ENCODE results near the gene DOCK4.

Gene DOCK4

DNA sequence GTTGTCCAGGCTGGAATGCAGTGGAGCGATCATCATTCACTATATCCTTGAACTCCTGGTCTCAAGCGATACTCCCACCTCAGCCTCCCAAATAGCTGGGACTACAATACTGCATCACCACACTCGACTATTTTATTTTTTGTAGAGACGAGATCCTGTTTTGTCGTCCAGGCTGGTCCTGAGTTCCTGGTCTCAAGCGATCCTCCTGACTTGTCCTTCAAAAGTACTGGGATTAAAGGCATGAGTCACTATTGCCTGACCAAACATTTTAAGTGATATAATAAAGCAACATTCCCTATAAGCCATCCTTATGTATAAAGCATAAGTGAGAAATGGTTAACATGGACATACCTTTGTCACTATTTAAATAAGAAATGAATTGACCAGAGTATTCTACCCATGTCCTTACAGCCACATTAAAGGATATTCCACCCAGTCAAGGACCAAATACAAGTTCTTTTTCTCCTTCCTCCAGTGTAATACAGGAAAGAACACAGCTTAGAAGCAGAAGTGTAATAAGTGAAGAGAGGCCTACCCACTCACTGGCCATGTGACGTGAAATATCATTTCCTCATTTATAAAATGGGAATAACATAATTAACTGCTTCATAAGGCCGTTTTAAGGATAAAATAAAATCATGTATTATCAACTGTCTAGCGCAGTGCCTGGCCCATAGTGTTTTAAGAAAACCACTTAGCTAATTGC is 82.0 kb downstream of the DOCK4 start:
- no peak for DNase-seq
- in situ Hi-C loops (cut with MboI; ENCODE audit: low pct_unique_long_range_greater_than_20kb, low sequenced_read_pairs): no loop called here

DNA sequence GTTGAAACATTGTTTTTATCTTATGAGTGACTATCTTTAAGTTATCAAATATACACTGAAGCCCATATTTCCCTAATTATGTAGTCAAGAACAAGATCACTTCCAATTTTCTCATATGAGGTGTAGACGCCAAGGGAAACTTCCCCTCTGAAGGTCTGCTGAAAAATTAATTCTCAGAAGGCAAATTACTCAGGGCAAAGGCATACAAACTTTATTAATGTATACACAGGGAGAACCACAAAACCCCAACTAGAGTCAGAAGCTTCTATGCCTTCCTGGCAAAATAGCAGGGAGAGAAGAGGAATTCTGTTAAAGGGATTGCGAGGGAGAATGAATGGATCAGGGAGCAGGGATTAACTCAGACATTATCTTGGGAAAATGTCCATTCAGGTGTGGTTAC is 83.4 kb downstream of the DOCK4 start:
- DNase-seq: no peak
- in situ Hi-C loops (cut with MboI; ENCODE audit: low pct_unique_long_range_greater_than_20kb, low sequenced_read_pairs): no loop called here

DNA sequence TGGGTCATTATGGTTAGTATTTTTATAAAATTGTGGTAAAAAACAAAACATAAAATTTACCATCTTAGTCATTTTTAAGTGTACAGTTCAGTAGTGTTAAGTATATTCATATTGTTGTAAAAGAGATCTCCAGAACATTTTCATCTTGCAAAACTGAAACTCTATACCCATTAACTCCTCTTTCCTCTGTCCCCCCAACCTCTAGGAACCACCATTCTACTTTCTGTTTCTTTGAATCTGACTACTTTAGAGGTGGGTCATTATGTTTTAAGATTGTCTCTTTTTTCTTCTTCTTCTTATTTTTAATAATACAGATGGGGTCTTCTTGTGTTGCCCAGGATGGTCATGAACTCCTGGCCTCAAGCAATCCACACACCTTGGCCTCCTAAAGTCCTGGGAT is 84.1 kb downstream of the DOCK4 start:
- in situ Hi-C loops (cut with MboI; ENCODE audit: low pct_unique_long_range_greater_than_20kb, low sequenced_read_pairs): no loop called here
- no peak for DNase-seq

DNA sequence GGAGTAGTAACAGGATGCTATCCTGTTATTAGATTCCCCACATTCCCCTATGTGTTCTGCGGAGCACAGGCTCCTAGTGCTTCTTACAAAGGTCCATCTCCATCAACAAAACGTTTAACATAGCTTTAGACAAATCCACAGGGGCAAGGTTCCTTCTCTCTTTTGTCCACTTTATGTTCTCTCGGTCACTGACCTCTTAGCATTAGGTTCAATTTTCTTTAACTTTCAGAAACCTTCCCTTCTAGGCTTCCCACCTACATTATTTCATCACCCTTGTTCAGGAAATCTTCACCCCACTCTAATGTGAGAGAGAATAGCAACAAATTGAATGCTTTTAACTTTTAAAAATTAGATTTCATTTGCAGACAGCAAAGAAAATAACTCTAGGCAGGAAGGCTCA is 84.9 kb downstream of the DOCK4 start:
- in situ Hi-C loops (cut with MboI; ENCODE audit: low pct_unique_long_range_greater_than_20kb, low sequenced_read_pairs): no loop called here
- DNase-seq: no peak

DNA sequence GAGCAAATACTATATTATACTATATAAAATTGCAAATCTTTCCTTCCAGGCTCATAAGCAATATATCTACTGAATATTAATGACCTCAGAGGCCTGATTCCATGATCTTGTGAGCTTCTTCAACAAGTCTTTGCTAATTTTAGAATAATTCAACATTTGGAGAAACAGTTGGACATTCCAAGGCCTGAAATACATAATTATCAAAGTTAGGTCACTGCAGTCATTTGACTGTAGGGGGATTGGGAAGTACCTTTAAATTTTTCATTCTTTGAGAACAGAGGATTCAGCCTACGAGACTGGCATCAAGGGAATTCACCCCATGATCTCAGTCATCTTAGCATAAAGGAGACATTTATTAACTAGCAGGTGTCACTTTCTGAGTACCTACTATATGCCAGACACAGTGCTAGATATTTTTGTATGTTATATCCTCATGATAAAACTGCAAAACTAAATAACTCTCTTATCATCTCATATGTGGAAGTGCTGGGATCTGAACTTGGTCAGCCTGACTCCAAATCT is 85.4 kb downstream of the DOCK4 start:
- DNase-seq: no peak
- in situ Hi-C loops (cut with MboI; ENCODE audit: low pct_unique_long_range_greater_than_20kb, low sequenced_read_pairs): no loop called here

DNA sequence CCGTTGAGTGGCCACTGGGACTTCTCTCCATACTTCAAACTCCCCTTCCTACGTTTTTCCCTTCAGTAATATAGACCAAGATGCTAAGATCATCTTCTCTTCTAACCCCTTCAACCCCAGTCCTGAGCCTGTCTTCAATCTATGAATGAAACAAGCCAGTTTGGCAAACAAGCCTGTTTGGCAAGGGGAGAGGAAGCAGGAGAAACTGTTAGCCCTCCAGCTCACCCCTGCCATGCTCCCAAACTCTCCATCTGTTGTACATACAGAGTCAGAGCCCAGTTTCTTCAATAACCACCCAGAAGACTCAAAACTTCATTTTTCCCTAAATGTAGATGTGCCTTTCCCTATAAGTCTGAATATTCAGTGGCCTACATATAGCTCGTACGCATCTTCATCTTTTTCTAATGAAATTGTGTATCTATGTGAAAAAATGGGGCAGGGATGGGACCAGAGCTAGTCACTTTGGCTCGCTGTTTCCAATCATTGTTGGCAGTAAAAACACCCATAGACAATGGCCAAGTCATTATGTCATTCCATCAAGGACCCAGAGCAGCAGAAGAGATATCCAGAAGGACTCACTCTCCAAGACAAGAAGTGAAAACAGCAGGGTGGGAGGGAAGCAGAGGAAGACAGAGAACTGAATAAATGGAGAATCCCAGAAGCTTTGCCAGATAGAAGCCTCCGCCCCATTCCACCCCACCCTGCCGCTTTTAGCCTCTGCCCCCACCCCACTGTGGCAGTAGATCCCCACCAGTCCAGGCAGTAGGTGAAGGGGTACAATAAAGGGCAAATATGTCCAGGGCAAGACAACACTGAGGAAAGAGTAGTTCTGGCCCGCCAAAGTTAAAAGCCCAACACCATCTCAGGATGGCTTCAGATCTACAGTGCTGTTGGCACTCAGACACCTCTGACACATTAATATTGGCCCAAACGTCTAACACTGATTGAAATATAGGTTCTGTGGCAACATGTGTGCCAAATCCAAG is 87.3 kb downstream of the DOCK4 start:
- DNase-seq: no peak
- in situ Hi-C loops (cut with MboI; ENCODE audit: low pct_unique_long_range_greater_than_20kb, low sequenced_read_pairs): no loop called here

DNA sequence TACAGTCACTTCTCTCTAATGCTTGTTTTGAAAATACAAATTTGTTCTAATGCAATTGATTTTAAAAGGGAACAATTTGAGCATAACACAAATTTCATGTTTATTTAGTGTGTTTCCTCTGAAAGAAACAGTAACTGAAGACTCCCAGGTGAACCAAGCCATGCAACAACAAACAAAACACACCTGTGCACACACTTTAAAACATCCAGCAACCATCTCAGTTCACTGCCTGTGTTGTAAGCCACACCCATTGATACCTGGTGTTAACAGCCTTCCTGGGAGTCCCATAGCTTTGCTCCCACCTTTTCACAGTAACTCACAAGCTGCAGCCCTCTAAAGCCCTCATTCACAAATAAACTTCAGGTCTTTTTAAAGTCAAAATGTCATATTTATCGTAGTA is 89.3 kb downstream of the DOCK4 start:
- DNase-seq: no peak

DNA sequence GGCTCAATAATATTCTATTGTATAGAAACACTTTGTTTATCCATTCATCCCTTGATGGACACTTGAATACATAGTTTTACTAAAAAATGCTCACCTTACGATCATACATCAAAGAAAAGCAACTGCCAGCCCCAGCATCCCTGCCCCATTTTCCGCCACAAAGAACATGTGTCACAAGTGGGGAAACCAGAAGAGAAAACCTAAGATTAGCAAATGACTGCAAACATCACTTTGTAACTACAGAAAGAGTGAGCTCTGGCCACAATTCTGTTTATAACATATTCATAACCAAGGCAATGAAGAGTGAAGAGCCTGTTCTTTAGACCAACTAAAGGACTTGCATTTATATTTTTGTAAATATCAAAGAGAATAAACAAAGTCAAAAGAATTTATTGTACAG is 89.8 kb downstream of the DOCK4 start:
- in situ Hi-C loops (cut with MboI; ENCODE audit: low pct_unique_long_range_greater_than_20kb, low sequenced_read_pairs): no loop called here
- no peak for DNase-seq

More for the DNA sequence above, 89.3 kb downstream of the DOCK4 start:
- in situ Hi-C loops (cut with MboI; ENCODE audit: low pct_unique_long_range_greater_than_20kb, low sequenced_read_pairs): no loop called here

DNA sequence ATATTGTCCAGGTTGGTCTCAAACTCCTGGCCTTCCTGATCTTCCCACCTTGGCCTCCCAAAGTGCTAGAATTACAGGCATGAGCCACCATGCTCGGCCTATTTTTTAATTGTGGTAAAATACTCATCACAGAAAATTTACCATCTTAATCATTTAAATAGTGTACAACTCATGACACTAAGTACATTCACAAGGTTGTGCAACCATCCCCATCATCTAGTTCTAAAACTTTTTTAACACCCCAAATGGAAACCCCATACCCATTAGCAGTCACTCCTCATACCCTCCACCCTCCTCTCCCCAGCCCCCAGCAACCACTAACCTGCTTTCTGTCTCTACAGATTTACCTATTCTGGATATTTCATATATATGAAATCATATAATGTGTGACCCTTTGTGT is 90.3 kb downstream of the DOCK4 start:
- in situ Hi-C loops (cut with MboI; ENCODE audit: low pct_unique_long_range_greater_than_20kb, low sequenced_read_pairs): no loop called here
- no peak for DNase-seq

DNA sequence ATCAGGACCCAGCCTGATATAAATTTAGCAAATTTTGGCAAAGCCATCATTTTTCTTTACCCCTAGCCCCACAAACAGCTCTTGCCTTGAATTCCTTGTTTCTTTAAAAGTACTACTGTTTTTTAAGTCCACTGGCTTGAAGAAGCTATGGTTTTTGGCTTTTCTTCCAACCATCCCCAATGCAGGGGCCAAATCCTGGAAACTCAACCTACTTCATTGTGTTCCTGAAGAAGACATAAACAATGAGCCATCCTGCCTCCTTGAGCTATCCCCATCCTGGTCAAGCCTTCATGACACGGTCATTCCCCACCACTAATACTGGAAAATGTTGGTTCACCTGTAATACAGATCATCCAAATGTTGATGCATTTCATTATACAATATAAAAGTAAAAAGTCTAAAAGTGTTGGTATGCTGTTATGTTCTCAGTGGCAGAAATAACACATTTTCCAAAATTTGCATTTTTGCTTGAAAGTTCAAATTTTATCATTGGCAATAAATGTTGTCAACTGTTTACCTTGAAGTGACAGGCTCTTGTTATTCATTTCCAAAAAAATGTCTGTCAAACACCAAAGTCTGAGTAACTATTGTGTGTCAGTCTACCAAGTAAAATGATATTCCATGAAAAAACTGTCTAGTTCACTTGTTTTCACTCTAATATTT is 92.2 kb downstream of the DOCK4 start:
- in situ Hi-C loops (cut with MboI; ENCODE audit: low pct_unique_long_range_greater_than_20kb, low sequenced_read_pairs): no loop called here
- no peak for DNase-seq

DNA sequence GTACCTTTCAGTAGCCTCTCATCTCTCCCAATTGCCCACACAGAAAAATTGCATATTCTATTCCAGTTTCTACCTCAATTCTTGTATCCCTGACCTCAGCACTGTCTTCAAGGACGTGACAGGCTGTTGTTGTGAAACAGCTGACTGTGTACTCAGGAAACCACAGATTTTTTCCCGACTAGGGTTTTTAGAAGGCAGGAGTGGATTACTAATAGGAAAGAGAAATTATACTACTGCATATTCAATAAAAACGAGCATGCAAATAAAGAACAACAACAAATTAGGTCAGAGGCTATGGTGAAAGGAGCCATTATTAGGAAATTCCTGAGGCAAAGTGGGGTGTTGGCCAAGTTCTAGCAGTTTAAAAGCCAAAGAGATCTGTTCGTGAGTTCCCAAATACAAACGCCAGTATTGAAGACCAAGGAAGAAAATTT is 93.4 kb downstream of the DOCK4 start:
- in situ Hi-C loops (cut with MboI; ENCODE audit: low pct_unique_long_range_greater_than_20kb, low sequenced_read_pairs): no loop called here
- DNase-seq: no peak

DNA sequence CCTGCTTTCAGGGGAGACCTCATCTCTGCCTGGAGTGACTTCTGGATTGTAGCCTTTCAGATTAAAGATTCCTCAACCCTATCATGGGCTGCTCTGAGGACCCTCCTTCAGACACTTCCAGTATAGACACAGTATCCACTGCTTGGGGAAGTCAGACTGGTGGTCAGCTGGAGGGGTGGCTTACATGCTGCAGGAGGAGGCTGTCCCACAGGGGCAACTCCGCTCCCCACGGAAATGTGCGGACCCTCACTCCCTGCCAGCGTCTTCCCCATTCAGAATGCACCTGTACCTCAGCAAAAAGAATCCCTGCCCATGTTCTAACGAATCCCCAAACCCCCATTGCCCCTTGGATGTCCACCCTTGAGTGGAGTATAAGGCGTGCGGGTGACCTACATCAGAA is 95.5 kb downstream of the DOCK4 start:
- DNase-seq: no peak
- in situ Hi-C loops (cut with MboI; ENCODE audit: low pct_unique_long_range_greater_than_20kb, low sequenced_read_pairs): no loop called here

DNA sequence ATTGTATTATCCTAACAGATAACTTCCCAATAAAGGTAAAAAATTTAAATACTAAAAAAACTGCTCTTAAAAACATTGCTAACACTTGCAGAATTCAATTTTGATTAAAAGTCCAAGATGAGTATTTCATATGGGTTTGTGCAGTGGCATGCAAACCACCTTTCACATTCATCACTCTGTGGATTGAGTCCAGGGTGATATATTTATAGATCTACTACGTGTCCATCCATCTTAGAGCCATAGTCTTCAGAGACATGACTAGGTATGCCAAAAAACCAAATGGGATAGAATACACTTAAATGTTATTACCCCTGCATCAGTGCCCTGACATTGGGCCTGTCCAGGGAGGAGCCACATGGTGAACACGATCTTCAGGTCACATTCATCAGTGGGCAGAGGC is 96.0 kb downstream of the DOCK4 start:
- in situ Hi-C loops (cut with MboI; ENCODE audit: low pct_unique_long_range_greater_than_20kb, low sequenced_read_pairs): no loop called here
- no peak for DNase-seq

DNA sequence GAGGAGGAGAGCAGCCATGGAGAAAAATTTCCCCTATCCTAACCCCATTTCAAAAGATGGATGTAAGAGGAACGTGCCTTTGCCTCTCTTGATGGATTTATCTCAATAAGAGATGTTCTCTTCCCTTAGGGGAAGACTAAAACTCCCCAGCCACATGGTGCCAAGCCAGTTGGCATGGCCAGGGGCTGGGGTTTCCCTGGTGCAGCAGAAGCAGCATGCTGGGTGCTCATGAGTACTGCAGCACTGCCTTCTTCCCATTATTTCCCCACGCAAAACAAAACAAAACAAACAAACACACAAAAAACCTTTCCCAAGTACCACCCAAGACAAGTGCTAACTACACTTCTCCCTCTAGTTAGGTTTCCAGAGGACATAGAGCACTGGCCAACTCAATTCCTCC is 97.2 kb downstream of the DOCK4 start:
- no peak for DNase-seq
- in situ Hi-C loops (cut with MboI; ENCODE audit: low pct_unique_long_range_greater_than_20kb, low sequenced_read_pairs): no loop called here

DNA sequence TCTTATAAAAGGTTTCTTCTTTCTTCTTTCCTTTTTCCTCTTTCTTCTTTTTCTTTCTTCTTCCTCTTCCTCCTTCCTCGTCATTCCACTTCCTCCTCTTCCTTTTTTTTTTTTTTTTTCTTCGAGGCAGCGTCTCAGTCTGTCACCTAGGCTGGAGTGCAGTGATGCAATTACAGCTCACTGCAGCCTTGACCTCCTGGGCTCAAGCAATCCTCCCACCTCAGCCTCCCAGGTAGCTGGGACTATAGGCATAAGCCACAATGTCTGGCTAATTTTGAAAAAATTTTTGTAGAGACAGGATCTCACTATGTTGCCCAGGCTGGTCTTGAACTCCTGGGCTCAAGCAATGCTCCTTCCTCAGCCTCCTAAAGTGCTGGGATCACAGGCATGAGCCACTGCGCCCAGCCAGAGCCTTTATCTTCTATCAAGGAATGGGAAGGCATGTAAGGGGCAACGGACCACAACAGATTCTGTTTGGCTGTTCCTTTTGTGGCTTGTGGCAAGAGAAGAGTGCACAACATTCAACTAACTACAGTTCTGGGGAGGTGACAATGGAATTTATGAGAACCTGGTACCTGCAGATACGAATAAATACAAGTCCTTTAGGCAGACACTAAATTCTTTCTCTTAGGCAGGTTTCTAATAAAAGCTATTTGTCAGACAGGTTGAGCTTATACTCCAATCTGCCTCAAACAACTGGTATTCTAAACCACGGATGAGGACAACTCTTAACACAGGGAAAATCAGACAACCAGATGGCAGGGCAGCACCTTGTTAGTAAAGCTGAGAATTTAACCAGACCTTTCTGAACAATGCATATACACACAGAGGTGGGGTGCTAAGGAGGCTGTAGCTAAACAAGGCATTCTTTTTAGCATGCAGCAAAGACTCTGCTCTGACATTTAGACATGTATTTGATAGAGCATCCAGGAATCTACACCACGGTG is 100.3 kb downstream of the DOCK4 start:
- in situ Hi-C loops (cut with MboI; ENCODE audit: low pct_unique_long_range_greater_than_20kb, low sequenced_read_pairs): no loop called here
- no peak for DNase-seq

DNA sequence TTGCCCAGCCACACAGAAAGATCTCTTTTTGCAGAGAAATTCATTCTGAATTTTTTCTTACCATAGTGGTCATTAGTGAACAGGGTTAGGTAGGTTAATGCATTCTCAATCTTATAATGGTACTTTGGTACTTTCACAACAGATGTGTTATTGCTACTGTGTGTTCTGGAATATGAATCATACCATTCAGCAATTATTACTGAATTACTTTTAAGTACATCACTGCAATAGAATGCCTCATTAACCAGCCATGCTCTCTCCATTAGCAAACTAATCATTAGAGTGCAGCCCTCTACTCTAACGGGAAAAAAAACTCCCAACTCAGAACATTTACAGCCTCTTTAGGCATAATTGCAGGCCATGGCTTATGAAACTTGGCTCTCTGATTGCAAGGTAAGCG is 102.1 kb downstream of the DOCK4 start:
- in situ Hi-C loops (cut with MboI; ENCODE audit: low pct_unique_long_range_greater_than_20kb, low sequenced_read_pairs): no loop called here
- no peak for DNase-seq

DNA sequence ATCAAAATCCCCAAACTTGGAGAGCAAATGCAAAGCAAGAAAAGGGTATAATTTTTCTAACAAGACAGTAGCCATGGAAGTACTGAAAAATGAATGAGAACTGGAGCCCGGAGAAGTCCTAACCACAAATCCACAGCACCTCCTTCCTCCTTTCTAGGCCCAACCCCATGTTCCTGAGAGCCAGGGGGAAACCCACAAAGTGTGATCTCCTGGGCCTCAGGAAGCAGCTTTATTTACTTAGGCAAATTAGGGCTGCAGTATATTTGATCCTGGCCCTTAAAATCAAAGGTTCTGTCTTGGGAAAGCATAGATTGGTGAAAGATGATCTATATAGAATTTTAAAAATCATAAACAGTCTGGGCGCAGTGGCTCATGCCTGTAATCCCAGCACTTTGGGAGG is 103.0 kb downstream of the DOCK4 start:
- in situ Hi-C loops (cut with MboI; ENCODE audit: low pct_unique_long_range_greater_than_20kb, low sequenced_read_pairs): no loop called here
- peak; percentile 87 for DNase-seq

DNA sequence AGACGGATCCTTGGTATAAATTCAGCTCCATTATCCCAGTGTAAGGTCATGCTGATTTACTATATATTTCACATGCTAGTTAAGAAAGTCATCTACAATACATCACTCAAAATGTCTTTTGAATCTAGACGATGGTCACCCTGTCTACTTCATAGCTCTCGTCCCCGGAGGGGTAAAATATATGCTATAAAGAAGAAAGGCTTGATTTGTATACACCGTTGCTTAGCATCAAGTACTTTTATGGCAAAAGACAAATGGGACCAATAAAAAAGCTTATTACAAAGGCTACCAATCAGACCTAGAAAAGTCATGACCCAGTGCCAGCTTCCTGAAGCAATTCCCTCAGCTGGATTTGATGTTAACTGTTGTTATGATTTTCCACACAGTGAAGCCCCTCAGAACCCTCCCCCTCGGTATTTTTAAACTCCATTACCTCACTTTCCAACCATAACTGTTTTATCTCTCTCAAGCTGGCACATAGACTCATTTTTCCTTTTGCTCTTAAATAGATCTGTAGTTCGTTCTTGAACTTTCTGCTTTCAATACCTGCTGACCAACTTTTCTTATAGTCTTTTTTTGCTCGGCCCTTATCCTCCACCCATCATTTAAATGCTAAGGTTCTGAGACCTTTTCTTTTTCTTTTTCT is 104.9 kb downstream of the DOCK4 start:
- no peak for DNase-seq
- in situ Hi-C loops (cut with MboI; ENCODE audit: low pct_unique_long_range_greater_than_20kb, low sequenced_read_pairs): no loop called here

Measured in KBM-7 (cell line).